NCI-H2107 treated with DMSO at 0.1 percent for 48 hours (cell line): ENCODE measurements around the gene ACTN2.
A peak's percentile ranks its signal among the peaks of the same experiment; 100 is the strongest.

Experiments
- DNase-seq: peaks from one replicate; lab custom pipeline; 2025; ENCODE audit not compliant: unreplicated experiment; lab: John Stamatoyannopoulos, UW

The ACTN2 gene

DNA sequence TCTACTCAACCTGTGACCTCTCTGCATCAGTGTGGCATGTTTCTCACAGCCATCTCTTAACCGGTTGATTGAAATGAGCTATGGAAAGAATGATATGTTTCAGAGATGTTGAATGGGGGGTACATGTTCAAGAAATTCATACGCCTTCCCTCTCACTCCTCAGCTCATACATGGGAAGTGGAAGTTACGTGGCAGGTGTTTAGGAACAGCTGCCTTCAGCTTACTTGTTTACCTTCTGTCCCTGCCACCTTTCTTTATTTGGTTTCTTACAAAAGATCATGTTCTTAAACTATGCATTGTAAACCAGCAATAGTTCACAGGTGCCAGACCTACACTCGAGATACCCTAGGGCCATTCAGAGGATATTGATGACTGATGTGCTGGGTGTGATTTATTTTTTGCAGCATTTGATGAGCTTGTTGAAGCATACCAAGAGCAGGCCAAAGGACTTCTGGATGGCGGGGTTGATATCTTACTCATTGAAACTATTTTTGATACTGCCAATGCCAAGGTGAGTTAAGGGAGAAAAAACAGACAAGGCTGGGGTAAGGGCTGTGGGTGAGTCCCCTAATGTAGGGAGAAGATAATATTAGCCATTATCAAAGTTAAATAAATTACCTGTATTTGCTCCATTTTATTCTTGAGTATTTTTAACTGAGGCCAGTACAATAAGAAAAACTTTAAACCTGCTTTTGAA, 126.2 kb downstream of the ACTN2 start:
- peak; percentile 49 for DNase-seq
